GM19468 (cell line): Measurements from ENCODE around the gene AK5.
"Not testable (repeated sequence)": the region's sequence is repeated elsewhere in the genome, so short reads cannot be mapped to it uniquely, and the experiment has no call there.

Experiments
- ATAC-seq: cut with Tn5 transposase; IDR thresholded peaks from one replicate; pipeline ENCODE4 v1.9.1; 2021; ENCODE audit warnings: mild to moderate bottlenecking, moderate library complexity, moderate number of reproducible peaks; ENCODE audit not compliant: unreplicated experiment; ENCODE audit errors: extremely low read depth

Gene AK5

GRCh38 chr1:77473690-77474089 lies 191.9 kb downstream of the AK5 start:
- ATAC-seq = no peak

DNA sequence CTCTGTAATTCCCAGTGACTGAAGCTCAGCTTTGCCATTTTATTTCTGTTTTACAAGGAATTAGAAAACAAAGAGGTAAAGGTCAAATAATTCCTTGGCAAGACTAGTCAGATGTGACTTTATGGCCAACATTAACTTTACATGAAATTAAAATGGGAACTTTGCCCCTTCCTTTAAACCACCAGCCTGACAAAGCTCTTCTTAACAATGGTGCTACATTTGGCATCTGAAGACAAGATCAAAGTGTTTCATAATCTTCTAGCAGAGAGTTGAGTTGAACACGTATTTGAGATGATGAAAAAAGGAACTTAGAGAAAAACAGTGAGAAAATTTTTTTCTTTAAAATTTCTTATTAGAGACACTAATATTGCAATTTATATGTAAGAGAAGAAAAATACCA lies 193.8 kb downstream of the AK5 start:
- ATAC-seq = no peak

GRCh38 chr1:77476475-77476874 lies 194.7 kb downstream of the AK5 start:
- no peak for ATAC-seq

DNA sequence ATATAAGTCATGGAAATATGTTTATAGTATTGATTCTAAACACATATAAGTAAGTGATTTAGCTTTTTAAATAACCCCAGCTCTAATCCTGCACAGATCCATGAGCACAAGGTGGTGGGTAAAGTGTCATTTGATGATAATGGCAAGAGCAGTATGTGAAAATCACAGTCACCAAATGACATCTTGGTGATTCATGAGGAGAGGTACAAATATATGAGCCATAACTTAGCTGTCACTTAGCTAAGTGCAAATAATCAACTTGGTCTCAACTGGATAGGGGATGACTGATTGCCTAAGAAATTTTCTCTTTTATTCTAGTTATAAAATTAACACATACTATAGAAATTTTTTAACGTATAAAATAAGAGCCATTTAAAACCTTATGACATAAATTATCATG lies 202.5 kb downstream of the AK5 start:
- no peak for ATAC-seq

DNA sequence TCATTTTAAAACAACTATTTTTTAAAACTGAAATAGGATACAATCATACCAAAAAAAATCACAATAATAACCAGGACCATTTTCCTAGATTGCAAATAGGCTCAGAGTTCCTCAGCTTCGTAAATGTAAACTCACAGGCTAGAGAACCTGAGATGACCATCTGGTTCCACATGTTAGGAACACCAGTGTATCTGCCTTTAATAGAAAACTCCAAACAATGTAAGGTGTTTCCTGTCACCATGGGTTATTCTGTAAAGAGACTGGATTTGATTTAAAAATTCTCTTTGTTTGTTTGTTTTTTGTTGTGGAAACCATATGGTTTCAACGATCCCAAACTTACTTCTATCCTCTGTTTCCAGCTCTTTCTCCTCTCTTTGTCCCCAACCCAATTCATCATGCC lies 203.1 kb downstream of the AK5 start:
- ATAC-seq = no peak

DNA sequence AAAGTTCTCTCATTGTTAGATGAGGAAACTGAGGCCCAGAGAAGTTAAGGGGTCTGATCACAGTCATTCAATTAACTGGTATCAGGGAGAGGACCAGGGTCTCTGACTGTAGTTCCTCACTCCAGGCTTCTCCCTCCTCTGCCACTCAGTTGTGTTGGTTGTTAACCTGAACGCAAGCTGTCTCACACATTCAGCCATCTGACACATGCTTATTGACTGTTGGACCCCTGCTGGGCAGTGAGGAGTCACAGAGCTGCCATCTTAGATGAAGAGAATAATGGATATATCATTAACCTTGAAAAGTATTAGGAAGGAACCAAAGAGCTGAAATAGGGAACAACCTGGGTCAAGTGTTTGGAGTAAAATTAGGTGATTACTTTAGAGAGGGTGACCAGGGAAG lies 205.8 kb downstream of the AK5 start:
- no peak for ATAC-seq

DNA sequence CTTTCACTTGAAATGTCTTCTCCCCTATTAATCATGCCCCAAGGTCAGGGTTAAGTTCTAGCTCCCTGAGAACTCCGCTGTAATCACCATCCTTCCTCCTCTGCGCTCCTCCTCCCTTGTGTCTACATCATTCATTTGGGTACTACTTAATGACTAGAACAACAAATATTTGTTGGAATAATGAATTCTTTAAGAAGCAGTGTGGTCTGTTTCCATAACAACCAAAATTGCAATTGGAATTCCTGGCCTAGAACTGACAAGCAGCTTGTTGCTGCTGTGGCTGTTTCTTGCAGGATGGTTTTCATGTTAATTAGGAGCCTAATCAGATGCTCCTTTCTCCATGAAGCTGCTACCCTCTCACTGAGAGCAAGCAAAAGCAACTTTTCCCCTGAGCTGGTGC lies 208.1 kb downstream of the AK5 start:
- no peak for ATAC-seq

GRCh38 chr1:77494026-77494425 lies 212.2 kb downstream of the AK5 start:
- no peak for ATAC-seq

- ATAC-seq = no peak
These were observed 217.1 kb downstream of the AK5 start for GRCh38 chr1:77498918-77499317.

DNA sequence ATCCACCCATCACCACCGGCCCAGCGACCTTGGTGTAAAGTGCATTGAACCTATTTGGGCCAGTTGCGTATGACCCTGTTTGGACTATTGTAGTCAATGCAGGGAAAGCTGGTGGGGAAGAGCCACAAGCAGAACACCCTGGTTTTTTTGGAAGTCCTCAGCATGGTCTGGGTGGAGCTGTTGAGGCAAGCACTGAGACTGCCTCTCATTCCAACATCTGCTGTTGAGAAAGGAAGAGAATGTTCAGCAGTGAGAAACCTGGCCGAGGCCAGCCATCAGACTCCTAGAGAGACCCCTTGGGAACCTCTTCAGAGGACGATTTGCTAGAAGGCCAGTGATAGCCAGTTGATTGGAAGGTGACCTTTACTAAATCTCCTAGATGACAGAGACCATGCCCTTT lies 217.6 kb downstream of the AK5 start:
- ATAC-seq = no peak

DNA sequence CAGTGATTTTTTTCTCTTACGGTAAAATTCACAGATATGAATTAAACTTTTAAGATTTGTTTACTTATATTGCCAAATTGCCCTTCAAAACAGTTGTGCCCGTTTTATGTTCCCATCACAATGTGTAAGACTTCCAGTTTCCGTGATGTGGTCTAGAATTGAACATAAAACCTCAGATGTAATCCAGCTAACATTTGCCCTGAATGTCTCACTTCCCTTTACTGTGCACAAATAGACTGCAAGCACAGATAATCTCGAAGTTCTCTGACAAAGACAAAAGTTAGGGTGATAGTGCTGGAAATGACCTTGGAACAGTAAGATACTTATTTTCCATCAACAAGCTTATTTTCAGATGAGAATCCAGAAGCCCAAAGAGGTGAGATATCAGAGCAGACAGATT lies 223.2 kb downstream of the AK5 start:
- ATAC-seq = no peak

- ATAC-seq = no peak
These were observed 225.0 kb downstream of the AK5 start for GRCh38 chr1:77506771-77507170.

DNA sequence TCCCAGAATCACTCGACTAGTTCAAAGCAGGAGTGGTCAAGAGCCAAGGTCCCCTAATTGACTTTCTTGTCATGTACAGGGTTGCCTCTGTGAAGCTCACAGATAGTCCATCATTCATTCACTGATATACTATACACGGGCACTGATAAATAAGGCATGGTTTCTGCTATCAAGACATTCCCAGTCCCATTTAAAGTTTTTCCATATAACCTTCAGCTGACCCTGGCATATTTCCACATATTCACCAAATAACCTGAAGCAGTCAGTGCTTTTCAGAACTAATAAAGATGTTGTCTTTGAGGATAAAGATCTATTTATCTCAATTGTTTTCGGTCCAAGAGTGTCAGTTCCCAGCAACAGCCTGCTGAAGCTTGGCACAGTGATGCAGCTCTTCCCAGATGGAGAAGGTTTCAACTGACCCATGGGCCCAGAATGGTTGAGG lies 227.3 kb downstream of the AK5 start:
- no peak for ATAC-seq

DNA sequence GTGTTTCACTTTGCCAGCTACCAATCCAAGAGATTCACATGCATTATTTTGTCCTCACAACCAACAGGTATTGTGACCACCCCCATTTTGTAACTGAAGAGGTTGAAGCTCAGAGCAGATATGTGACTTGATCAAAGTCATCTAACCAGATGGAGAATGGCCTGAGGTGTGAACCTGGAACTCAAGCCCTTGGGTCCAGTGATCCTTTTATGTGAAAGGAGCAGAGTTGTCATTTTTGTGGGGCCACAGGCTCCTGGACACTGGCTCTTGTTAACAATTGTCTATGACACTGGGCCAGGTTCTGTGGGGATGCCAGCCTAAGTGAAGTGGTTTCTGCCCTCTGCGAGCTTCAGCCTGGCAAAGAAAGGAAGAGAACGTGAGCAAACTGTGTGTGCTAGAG lies 228.1 kb downstream of the AK5 start:
- ATAC-seq = no peak

- no peak for ATAC-seq
These were observed 229.6 kb downstream of the AK5 start for GRCh38 chr1:77511440-77511840.

- ATAC-seq = not testable (repeated sequence)
These were observed 230.8 kb downstream of the AK5 start for GRCh38 chr1:77512650-77513049.

GRCh38 chr1:77513839-77514763 lies 232.3 kb downstream of the AK5 start:
- no peak for ATAC-seq

GRCh38 chr1:77514921-77515776 lies 233.3 kb downstream of the AK5 start:
- no peak for ATAC-seq

GRCh38 chr1:77516106-77516505 lies 234.3 kb downstream of the AK5 start:
- ATAC-seq = no peak

DNA sequence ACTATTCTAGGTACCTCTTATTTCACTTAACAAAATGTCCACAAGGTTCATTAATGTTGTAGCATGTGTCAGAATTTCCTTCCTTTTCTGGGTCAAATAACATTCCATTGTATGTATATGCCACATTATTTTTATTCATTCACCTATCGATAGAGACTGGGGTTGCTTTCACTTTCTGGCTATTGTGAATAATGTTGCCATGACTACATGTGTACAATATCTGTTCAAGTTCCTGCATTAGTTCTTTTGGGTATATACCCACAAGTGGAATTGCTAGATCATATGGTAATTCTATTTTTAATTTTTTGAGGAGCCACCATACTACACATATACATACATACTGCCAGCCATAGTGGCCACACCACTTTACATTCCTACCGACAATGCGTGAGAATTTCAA lies 242.2 kb downstream of the AK5 start:
- no peak for ATAC-seq

- ATAC-seq = not testable (repeated sequence)
These were observed 249.3 kb downstream of the AK5 start for GRCh38 chr1:77531149-77531548.
